Glutamatergic neuron (in vitro differentiated cells): ENCODE data around the gene ACR. TPM values are rescaled to one million over a fixed set of nuclear protein-coding genes. Genes with fewer than 3 reads are reported as not detected.
"Not testable (repeated sequence)": the region's sequence is repeated elsewhere in the genome, so short reads cannot be mapped to it uniquely, and the experiment has no call there.

Experiments used
- DNase-seq: peaks from one replicate; pipeline ENCODE4 v3.0.0; 2022
- H3K27ac Mint-ChIP-seq: one replicate; pipeline ENCODE4 v1.8.0; 2020; ENCODE audit warnings: mild to moderate bottlenecking, mixed read lengths, inconsistent platforms; ENCODE audit not compliant: unreplicated experiment
- H3K27me3 Mint-ChIP-seq: one replicate; pipeline ENCODE4 v1.8.0; 2020; ENCODE audit warnings: mild to moderate bottlenecking, moderate library complexity, mixed read lengths, inconsistent platforms; ENCODE audit not compliant: unreplicated experiment
- H3K36me3 Mint-ChIP-seq: one replicate; pipeline ENCODE4 v1.8.0; 2020; ENCODE audit warnings: mild to moderate bottlenecking, mixed read lengths, inconsistent platforms; ENCODE audit not compliant: unreplicated experiment
- H3K4me1 Mint-ChIP-seq: one replicate; pipeline ENCODE4 v1.8.0; 2020; ENCODE audit warnings: mild to moderate bottlenecking, low read depth, mixed read lengths, inconsistent platforms; ENCODE audit not compliant: unreplicated experiment
- H3K4me3 Mint-ChIP-seq: one replicate; pipeline ENCODE4 v1.8.0; 2020; ENCODE audit warnings: mild to moderate bottlenecking, mixed read lengths, inconsistent platforms; ENCODE audit not compliant: unreplicated experiment
- H3K9me3 Mint-ChIP-seq: one replicate; pipeline ENCODE4 v1.8.0; 2020; ENCODE audit warnings: mild to moderate bottlenecking, moderate library complexity, mixed read lengths, inconsistent platforms; ENCODE audit not compliant: unreplicated experiment
- CTCF ChIP-seq: fragments of 200-600 bp; sonication (generic); IDR thresholded peaks from one replicate; pipeline ENCODE4 v1.5.0; 2021; ENCODE audit not compliant: partially characterized antibody, unreplicated experiment
- total RNA-seq: library from RNA; stranded (reverse); fragmentation: NEBNext Ultra II Directional; extraction: Animal tissue kit (Norgen Biotek cat#: 25700); gene quantifications from one replicate; pipeline ENCODE4 v1.2.1, GENCODE V29; 2021; ENCODE audit not compliant: unreplicated experiment

ACR gene
- total RNA-seq, 1 donor from 2014 or later = not detected

GRCh38 chr22:50734986-50735738 lies 2.8 kb upstream of the ACR start:
- Mint-ChIP-seq H3K4me3 (no peak overlapping the region), H3K27me3 (peaks cover 13% of the 10 kb centered on the region), H3K36me3 (no peaks in the 10 kb centered on the region), H3K9me3 (peaks cover 6% of the 10 kb centered on the region), H3K27ac (no peak overlapping the region), H3K4me1 (no peaks in the 10 kb centered on the region)
- no peak for TF ChIP-seq CTCF
- no peak for DNase-seq

GRCh38 chr22:50735739-50736030 lies 2.3 kb upstream of the ACR start:
- TF ChIP-seq CTCF = no peak
- Mint-ChIP-seq H3K27ac (no peak overlapping the region), H3K9me3 (peaks cover 6% of the 10 kb centered on the region), H3K36me3 (no peaks in the 10 kb centered on the region), H3K27me3 (peaks cover 14% of the 10 kb centered on the region), H3K4me3 (no peak overlapping the region), H3K4me1 (no peaks in the 10 kb centered on the region)
- no peak for DNase-seq

GRCh38 chr22:50738649-50739227 lies 734 bp downstream of the ACR start:
- H3K27ac Mint-ChIP-seq = no peak overlapping the region

GRCh38 chr22:50739279-50739691 lies 1.3 kb downstream of the ACR start:
- H3K27ac Mint-ChIP-seq = no peak overlapping the region
- no peaks in the 10 kb centered on the region for H3K4me1 Mint-ChIP-seq
- no peak for DNase-seq
- H3K36me3 Mint-ChIP-seq = no peaks in the 10 kb centered on the region
- H3K27me3 Mint-ChIP-seq = peaks cover 8% of the 10 kb centered on the region
- H3K9me3 Mint-ChIP-seq = peaks cover 2% of the 10 kb centered on the region
- H3K4me3 Mint-ChIP-seq = no peak overlapping the region
- no peak for TF ChIP-seq CTCF

More at GRCh38 chr22:50738649-50739227, 734 bp downstream of the ACR start:
- H3K27me3 Mint-ChIP-seq = peaks cover 8% of the 10 kb centered on the region
- H3K4me3 Mint-ChIP-seq = no peak overlapping the region
- H3K4me1 Mint-ChIP-seq = no peaks in the 10 kb centered on the region
- no peaks in the 10 kb centered on the region for H3K36me3 Mint-ChIP-seq
- TF ChIP-seq CTCF = no peak
- peaks cover 3% of the 10 kb centered on the region for H3K9me3 Mint-ChIP-seq
- DNase-seq = no peak

- TF ChIP-seq CTCF = no peak
- Mint-ChIP-seq H3K27me3 (peaks cover 8% of the 10 kb centered on the region), H3K27ac (no peak overlapping the region)
These were observed 1.9 kb downstream of the ACR start for GRCh38 chr22:50739894-50740293.

GRCh38 chr22:50740714-50741113 lies 2.7 kb downstream of the ACR start:
- DNase-seq, H3K27me3 Mint-ChIP-seq, H3K4me3 Mint-ChIP-seq, H3K9me3 Mint-ChIP-seq, H3K4me1 Mint-ChIP-seq, H3K36me3 Mint-ChIP-seq, H3K27ac Mint-ChIP-seq: not testable (repeated sequence)

More at GRCh38 chr22:50739894-50740293, 1.9 kb downstream of the ACR start:
- H3K4me1 Mint-ChIP-seq = no peaks in the 10 kb centered on the region
- peaks cover 2% of the 10 kb centered on the region for H3K9me3 Mint-ChIP-seq
- H3K4me3 Mint-ChIP-seq = no peak overlapping the region
- DNase-seq = no peak
- H3K36me3 Mint-ChIP-seq = no peaks in the 10 kb centered on the region

GRCh38 chr22:50744424-50744823 lies 6.4 kb downstream of the ACR start:
- peaks cover 12% of the 10 kb centered on the region for H3K27me3 Mint-ChIP-seq
- not testable (repeated sequence) for H3K27ac Mint-ChIP-seq, H3K4me3 Mint-ChIP-seq, H3K9me3 Mint-ChIP-seq, H3K36me3 Mint-ChIP-seq, DNase-seq, H3K4me1 Mint-ChIP-seq
